H9 (cell line): Measurements from ENCODE around the gene FAM83C. TPM values are rescaled to one million over a fixed set of nuclear protein-coding genes. Genes with fewer than 3 reads are reported as not detected.

ENCODE experiments used
- DNase-seq: peaks from one replicate; pipeline ENCODE4 v3.0.0-alpha.2; 2017
- H2AFZ ChIP-seq: one replicate; pipeline ENCODE4 v1.6.1; 2013; ENCODE audit warnings: mild to moderate bottlenecking, low read length, control low read depth, moderate library complexity
- H2AK5ac ChIP-seq: 2 replicates; pipeline ENCODE4 v1.6.1; 2013; ENCODE audit warnings: low read length, control low read depth, mixed read lengths; ENCODE audit not compliant: insufficient read length
- H2BK120ac ChIP-seq: one replicate; pipeline ENCODE4 v1.6.1; 2013; ENCODE audit warnings: low read depth, mild to moderate bottlenecking, low read length, control low read depth, inconsistent platforms; ENCODE audit not compliant: poor library complexity, severe bottlenecking
- H2BK12ac ChIP-seq: 2 replicates; pipeline ENCODE4 v1.6.1; 2013; ENCODE audit warnings: low read length, control low read depth, mixed read lengths, low read depth; ENCODE audit not compliant: insufficient read length
- H2BK15ac ChIP-seq: 2 replicates; pipeline ENCODE4 v1.6.1; 2013; ENCODE audit warnings: low read depth, low read length, control low read depth
- H2BK20ac ChIP-seq: one replicate; pipeline ENCODE4 v1.6.1; 2013; ENCODE audit warnings: low read depth, mild to moderate bottlenecking, low read length, control low read depth, inconsistent platforms; ENCODE audit not compliant: poor library complexity, severe bottlenecking
- H2BK5ac ChIP-seq: 2 replicates; pipeline ENCODE4 v1.6.1; 2013; ENCODE audit warnings: low read length, control low read depth, mixed read lengths; ENCODE audit not compliant: insufficient read length
- H3K14ac ChIP-seq: 2 replicates; pipeline ENCODE4 v1.6.1; 2013; ENCODE audit warnings: low read length, control low read depth; ENCODE audit not compliant: insufficient read depth
- H3K18ac ChIP-seq: 2 replicates; pipeline ENCODE4 v1.6.1; 2013; ENCODE audit warnings: low read depth, mild to moderate bottlenecking, mixed read lengths, low read length, control low read depth; ENCODE audit not compliant: insufficient read length
- H3K23ac ChIP-seq: 2 replicates; pipeline ENCODE4 v1.6.1; 2013; ENCODE audit warnings: low read length, control low read depth, mixed read lengths, low read depth; ENCODE audit not compliant: insufficient read length
- H3K23me2 ChIP-seq: 2 replicates; pipeline ENCODE4 v1.6.1; 2013; ENCODE audit warnings: low read depth, mild to moderate bottlenecking, mixed read lengths, low read length, control low read depth; ENCODE audit not compliant: insufficient read length, poor library complexity, severe bottlenecking
- H3K27ac ChIP-seq: 2 replicates; pipeline ENCODE4 v1.5.1; 2013; ENCODE audit warnings: low read length, control low read depth, mixed read lengths, low read depth; ENCODE audit not compliant: insufficient read length
- H3K27me3 ChIP-seq: 2 replicates; pipeline ENCODE4 v1.6.1; 2013; ENCODE audit warnings: low read length, control low read depth, inconsistent platforms; ENCODE audit not compliant: insufficient read depth
- H3K4ac ChIP-seq: 2 replicates; pipeline ENCODE4 v1.6.1; 2013; ENCODE audit warnings: low read depth, mild to moderate bottlenecking, control low read depth, inconsistent platforms, low read length, moderate library complexity
- H3K4me1 ChIP-seq: 2 replicates; pipeline ENCODE4 v1.6.1; 2013; ENCODE audit warnings: low read length, control low read depth, inconsistent platforms; ENCODE audit not compliant: insufficient read depth
- H3K4me2 ChIP-seq: 2 replicates; pipeline ENCODE4 v1.6.1; 2013; ENCODE audit warnings: low read length, control low read depth, mixed read lengths; ENCODE audit not compliant: insufficient read length, insufficient read depth
- H3K56ac ChIP-seq: 2 replicates; pipeline ENCODE4 v1.6.1; 2013; ENCODE audit warnings: low read depth, mild to moderate bottlenecking, mixed read lengths, low read length, control low read depth; ENCODE audit not compliant: insufficient read length
- H3K79me1 ChIP-seq: 2 replicates; pipeline ENCODE4 v1.6.1; 2013; ENCODE audit warnings: low read depth, mild to moderate bottlenecking, moderate library complexity, low read length, control low read depth, inconsistent platforms; ENCODE audit not compliant: insufficient read depth, poor library complexity, severe bottlenecking
- H3K79me2 ChIP-seq: 2 replicates; pipeline ENCODE4 v1.6.1; 2013; ENCODE audit warnings: low read length, control low read depth, inconsistent platforms; ENCODE audit not compliant: insufficient read depth
- H3K9ac ChIP-seq: 2 replicates; pipeline ENCODE4 v1.6.1; 2013; ENCODE audit warnings: low read length, control low read depth, mixed read lengths; ENCODE audit not compliant: insufficient read length; ENCODE audit errors: extremely low read depth
- H3K9me3 ChIP-seq: one replicate; pipeline ENCODE4 v1.6.1; 2013; ENCODE audit warnings: low read depth, low read length, inconsistent platforms; ENCODE audit not compliant: control insufficient read depth
- H3T11ph ChIP-seq: one replicate; pipeline ENCODE4 v1.6.1; 2013; ENCODE audit warnings: mild to moderate bottlenecking, low read length, control low read depth, inconsistent platforms
- H4K20me1 ChIP-seq: one replicate; pipeline ENCODE4 v1.6.1; 2013; ENCODE audit not compliant: control insufficient read depth, insufficient read length, insufficient read depth
- H4K5ac ChIP-seq: 2 replicates; pipeline ENCODE4 v1.6.1; 2013; ENCODE audit warnings: low read depth, mild to moderate bottlenecking, mixed read lengths, low read length, control low read depth; ENCODE audit not compliant: insufficient read length
- H4K8ac ChIP-seq: replicated peaks from 2 replicates; pipeline ENCODE4 v1.6.1; 2013; ENCODE audit warnings: low read length, control low read depth, mixed read lengths, low read depth; ENCODE audit not compliant: insufficient read length
- H4K91ac ChIP-seq: 2 replicates; pipeline ENCODE4 v1.6.1; 2013; ENCODE audit warnings: low read depth, mild to moderate bottlenecking, moderate library complexity, mixed read lengths, low read length, control low read depth; ENCODE audit not compliant: insufficient read length
- H3K27ac Mint-ChIP-seq, 3 experiments: 2 replicates in 2 of 3; 3 replicates in 1 of 3; pipeline ENCODE4 v1.8.0; 2020 to 2021; ENCODE audit warnings: mixed read lengths in 3 of 3, mild to moderate bottlenecking in 1 of 3, moderate library complexity in 1 of 3
- H3K27me3 Mint-ChIP-seq: 2 replicates; pipeline ENCODE4 v1.8.0; 2021; ENCODE audit warnings: low read depth, mild to moderate bottlenecking, moderate library complexity, mixed read lengths
- H3K36me3 Mint-ChIP-seq, 3 experiments: 2 replicates in 2 of 3; 3 replicates in 1 of 3; pipeline ENCODE4 v1.8.0; 2020 to 2021; ENCODE audit warnings: low read depth in 3 of 3, mixed read lengths in 3 of 3; ENCODE audit not compliant: insufficient read depth in 1 of 3
- H3K4me1 Mint-ChIP-seq, 2 experiments: 2 replicates each; pipeline ENCODE4 v1.8.0; 2020; ENCODE audit warnings: mixed read lengths in 2 of 2
- H3K4me3 Mint-ChIP-seq, 2 experiments: 2 replicates in 1 of 2; 3 replicates in 1 of 2; pipeline ENCODE4 v1.8.0; 2020 to 2021; ENCODE audit warnings: mild to moderate bottlenecking in 2 of 2, mixed read lengths in 2 of 2, moderate library complexity in 1 of 2
- H3K9me3 Mint-ChIP-seq, 2 experiments: 2 replicates in 1 of 2; 3 replicates in 1 of 2; pipeline ENCODE4 v1.8.0; 2020; ENCODE audit warnings: mild to moderate bottlenecking in 2 of 2, mixed read lengths in 2 of 2, moderate library complexity in 1 of 2
- CTCF ChIP-seq: fragments of 200-600 bp; sonication (generic); conservative IDR thresholded peaks from 3 replicates; pipeline ENCODE4 v1.8.0; 2021; ENCODE audit warnings: antibody characterized with exemption, mild to moderate bottlenecking
- WGBS: extraction: QIAGEN DNeasy Blood & Tissue Kit; methylation state at CpG from one replicate; pipeline ENCODE4 v1.1.7; 2013; ENCODE audit warnings: missing lambda C conversion rate, low lambda C conversion rate, mixed read lengths; ENCODE audit not compliant: insufficient read length; ENCODE audit errors: extremely low coverage; 5-methylcytosine and 5-hydroxymethylcytosine counted together
- total RNA-seq: library from RNA; stranded (reverse); gene quantifications from 2 replicates; pipeline ENCODE4 v1.2.1, GENCODE V29; 2021

The FAM83C gene
- total RNA-seq, 1 experiment from 2014 or later: not detected

- H3K79me2 ChIP-seq: no peaks in the 10 kb centered on the region
- no peaks in the 10 kb centered on the region for H4K20me1 ChIP-seq
- H3K9me3 ChIP-seq: no peaks in the 10 kb centered on the region
- Mint-ChIP-seq H3K9me3 (no peaks in the 10 kb centered on the region), H3K27ac (no peak overlapping the region), H3K4me3 (no peak overlapping the region), H3K36me3 (no peaks in the 10 kb centered on the region), H3K27me3 (no peaks in the 10 kb centered on the region), H3K4me1 (peaks cover 5 to 6% of the 10 kb centered on the region in 2 experiments)
- DNase-seq: no peak
- H3K27me3 ChIP-seq: no peaks in the 10 kb centered on the region
- H4K8ac ChIP-seq: no peak overlapping the region
- no peak overlapping the region for H3K56ac ChIP-seq
- H3K4me2 ChIP-seq: no peak overlapping the region
- H3K4me1 ChIP-seq: 0 out of 2 replicates have a peak, but pooled peaks cover 2% of the 10 kb centered on the region
- H2BK5ac ChIP-seq: no peak overlapping the region
- no peak overlapping the region for H2BK20ac ChIP-seq
- no peaks in the 10 kb centered on the region for H3K79me1 ChIP-seq
- no peak overlapping the region for H2AK5ac ChIP-seq
- H2BK12ac ChIP-seq: no peak overlapping the region
- no peak overlapping the region for H3K9ac ChIP-seq
- H4K5ac ChIP-seq: no peak overlapping the region
- H3K23me2 ChIP-seq: no peaks in the 10 kb centered on the region
- H2BK120ac ChIP-seq: no peak overlapping the region
- no peak overlapping the region for H3K23ac ChIP-seq
- no CpG with 5 or more reads among the region's 3 CpGs for WGBS
- no peak overlapping the region for H3K4ac ChIP-seq
- no peak overlapping the region for H3K14ac ChIP-seq
- no peak overlapping the region for H2AFZ ChIP-seq
- no peak for TF ChIP-seq CTCF
- no peak overlapping the region for H3K18ac ChIP-seq
- no peak overlapping the region for H3T11ph ChIP-seq
- no peak overlapping the region for H3K27ac ChIP-seq
- H4K91ac ChIP-seq: no peak overlapping the region
- H2BK15ac ChIP-seq: no peak overlapping the region
These were observed 34.5 kb upstream of the FAM83C start for GRCh38 chr20:35326740-35327073.
